Mesangial cell (primary cell): ENCODE measurements around the gene VKORC1. TPM values are rescaled to one million over a fixed set of nuclear protein-coding genes. Genes with fewer than 3 reads are reported as not detected.

Experiments used
- total RNA-seq: library from RNA; depleted of rRNA; stranded (reverse); fragments of >200 nt; gene quantifications from 2 replicates; pipeline ENCODE4 v1.2.3, GENCODE V29; 2015

Gene VKORC1
- total RNA-seq = 217 and 229 TPM in 2 replicates

GRCh38 chr16:31094424-31095120 lies at the start of gene VKORC1:
Gene VKORC1 (minus strand): TSS chr16:31094797. CDS start chr16:31094729, 68 bp downstream.

DNA sequence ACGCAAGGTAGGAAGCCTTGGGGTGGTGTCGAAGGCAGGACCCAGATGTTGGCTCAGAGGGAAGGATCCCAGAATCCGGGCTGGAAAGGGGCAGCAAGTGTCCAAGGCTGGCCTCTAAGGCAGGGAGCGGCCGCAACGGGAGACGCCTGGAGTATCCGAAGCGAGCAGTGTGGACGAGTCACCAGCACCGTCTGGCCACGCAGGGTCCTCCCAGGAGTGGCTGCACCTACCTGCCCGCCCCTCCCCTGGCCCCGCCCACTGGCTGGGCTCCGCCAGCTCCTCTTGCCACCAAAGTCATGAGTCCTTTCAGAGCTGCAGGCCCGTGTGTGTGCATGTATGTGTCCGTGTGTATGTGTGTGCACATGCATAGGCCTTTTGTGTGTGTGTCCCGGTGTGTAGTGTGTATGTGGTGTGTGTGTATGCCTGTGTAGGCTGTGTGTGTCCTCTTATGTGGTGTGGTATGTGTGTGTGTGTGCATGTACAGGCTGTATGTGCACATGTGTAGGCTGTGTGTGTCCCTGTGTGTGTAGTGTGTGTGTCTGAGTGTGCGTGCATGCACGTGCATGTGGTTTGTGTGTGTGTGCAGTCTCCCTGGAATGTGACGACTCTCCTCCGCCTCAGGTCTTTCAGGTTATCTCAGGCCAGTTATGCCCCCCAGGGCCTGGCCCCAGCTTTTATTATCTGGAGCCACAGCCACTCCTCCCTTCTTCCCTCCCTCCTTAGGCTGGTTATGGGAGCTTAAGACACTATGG lies 41.1 kb upstream of the VKORC1 start, which contains the start of gene PRSS8:
Gene PRSS8, minus strand, starts transcription at position 193 of the 752 bp plus-strand sequence. CDS start 229 bp downstream, outside the sequence.

DNA sequence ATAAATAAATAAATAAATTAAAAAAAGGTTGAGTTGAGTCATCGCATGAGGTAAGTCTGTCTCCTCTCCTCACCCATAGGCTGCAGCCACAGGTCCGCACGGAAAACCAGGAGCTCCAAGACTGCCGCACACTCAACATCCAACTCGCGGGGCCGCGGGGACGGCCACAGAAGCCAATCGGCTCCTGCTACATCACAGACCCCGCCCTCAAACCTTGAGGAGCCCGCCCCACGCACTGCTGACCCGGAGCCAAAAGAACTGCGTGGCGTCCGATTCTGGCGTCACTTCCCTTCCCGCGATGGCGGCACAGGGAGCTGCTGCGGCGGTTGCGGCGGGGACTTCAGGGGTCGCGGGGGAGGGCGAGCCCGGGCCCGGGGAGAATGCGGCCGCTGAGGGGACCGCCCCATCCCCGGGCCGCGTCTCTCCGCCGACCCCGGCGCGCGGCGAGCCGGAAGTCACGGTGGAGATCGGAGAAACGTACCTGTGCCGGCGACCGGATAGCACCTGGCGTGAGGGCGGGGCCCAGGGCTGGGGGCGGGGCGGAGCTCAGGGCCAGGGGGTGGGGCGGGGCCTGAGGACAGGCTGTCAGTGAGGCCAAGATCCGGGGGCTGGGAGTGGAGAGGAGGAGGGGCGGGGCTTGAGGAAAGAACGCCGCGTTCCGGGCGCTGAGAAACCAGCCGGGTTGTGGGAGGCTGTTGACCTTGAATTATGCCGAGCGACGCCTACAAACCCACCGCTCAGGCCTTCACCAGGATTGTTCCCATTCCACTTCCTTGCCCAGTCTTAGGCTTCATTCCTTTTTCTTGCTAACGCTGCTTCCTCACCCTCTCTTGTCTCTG lies 23.0 kb upstream of the VKORC1 start, which contains the start of gene KAT8:
Gene KAT8, plus strand, starts transcription at position 281 of the 839 bp plus-strand sequence. Its CDS starts 18 bp downstream, at position 299.

GRCh38 chr16:31108035-31108793 lies 13.6 kb upstream of the VKORC1 start, which contains the start of gene BCKDK:
Gene BCKDK (plus strand): TSS chr16:31108386. CDS start chr16:31109224, 838 bp downstream.

DNA sequence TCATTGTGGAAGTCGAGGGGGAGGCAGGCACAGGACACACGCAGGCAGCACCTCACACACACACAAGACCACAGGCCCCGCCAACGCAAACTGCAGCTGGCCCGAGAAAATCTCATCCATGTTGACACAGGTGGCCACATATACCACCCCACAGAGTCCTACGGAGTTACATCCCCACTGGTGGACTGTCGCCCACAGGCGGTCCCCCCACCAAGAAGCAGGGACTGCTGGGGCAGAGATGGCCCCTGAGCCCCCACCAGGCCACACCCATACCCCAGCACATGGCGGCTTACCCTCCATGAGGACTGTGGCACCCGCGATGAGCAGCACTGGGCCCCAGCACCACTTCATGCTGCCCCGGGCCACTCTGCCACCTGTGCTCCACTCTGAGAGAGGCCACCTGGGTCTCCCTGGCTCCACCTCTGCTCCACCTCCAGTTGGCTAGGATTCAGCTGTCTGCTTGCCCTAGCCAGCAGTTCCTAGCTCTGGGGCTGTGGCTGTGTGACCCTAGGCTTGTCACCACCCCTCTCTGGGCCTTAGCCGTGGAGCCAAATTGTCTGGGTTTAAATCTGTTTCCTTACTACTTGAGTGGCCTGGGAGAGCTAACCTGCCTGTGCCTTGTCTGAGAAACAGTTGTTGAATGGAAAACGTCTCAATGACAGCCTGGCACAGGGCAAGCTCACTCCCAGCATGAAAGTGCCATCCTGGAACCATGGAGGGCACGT lies 6.0 kb downstream of the VKORC1 start, which contains the start of gene PRSS53:
Gene PRSS53, minus strand, starts transcription at position 485 of the 725 bp plus-strand sequence. Its CDS starts 134 bp downstream, at position 351.

DNA sequence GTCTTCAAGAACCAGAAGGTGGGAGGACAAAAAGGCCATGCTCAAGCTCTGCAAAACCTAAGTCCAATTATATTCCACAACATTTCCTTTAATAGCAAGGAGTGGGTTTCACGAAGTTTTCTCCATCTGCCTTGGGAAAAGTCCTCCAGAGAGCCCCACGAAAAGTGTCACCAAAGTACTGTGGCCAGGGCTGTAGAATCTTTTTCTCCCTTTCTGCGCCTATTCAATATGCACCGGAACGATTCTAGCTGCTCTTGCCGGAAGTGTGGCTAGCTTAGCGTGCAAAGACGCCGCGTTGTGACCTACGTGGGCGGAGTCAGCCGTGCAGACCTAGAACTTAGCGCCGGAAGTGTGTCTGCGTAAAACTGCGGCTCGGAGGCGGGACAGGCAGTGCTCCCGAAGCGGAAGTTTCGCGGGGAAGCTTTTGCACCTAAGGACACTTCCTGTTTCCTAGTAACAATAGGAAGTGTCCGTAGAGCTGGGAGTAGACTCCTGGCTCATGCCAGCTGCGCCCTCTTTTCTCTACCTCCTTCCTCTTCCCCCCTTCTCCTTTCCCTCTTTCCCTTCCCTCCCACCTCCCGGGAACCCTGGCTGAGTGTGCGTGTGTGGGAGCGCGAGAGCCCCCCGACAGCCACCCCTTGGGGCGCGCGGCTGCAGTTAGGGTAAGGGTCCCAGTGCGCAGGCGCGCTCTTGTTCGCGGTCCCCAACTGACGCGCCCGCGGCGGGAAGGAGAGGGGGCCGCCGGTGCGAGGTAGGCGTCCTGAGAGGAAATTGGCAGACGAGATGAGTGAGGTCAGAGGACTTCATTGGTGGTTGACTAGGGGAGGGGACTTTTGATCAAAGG lies 20.4 kb downstream of the VKORC1 start, which contains the start of the genes ZNF646 and ZNF668:
Gene ZNF646, plus strand, starts transcription at position 453 of the 844 bp plus-strand sequence. CDS start 1,903 bp downstream, outside the sequence.
Gene ZNF668, minus strand, starts transcription at position 271 of the 844 bp plus-strand sequence. CDS start 9,781 bp downstream, outside the sequence.

Other genes with a start within 250 kb of the VKORC1 start
- gene BCL7C, start 200.7 kb downstream of the VKORC1 start, total RNA-seq = 60.0 and 62.7 TPM in 2 replicates
- 2.8 and 6.8 TPM in 2 replicates for gene CTF1, start 198.2 kb downstream of the VKORC1 start, total RNA-seq
- 31.8 and 37.6 TPM in 2 replicates for gene FBXL19, start 171.2 kb downstream of the VKORC1 start, total RNA-seq
- gene ORAI3, start 145.7 kb downstream of the VKORC1 start, total RNA-seq = 24.4 and 95.3 TPM in 2 replicates
- 6.5 and 8.0 TPM in 2 replicates for gene SETD1A, start 137.0 kb downstream of the VKORC1 start, total RNA-seq
- gene HSD3B7, start 109.6 kb downstream of the VKORC1 start, total RNA-seq = 11.2 and 64.7 TPM in 2 replicates
- 0.63 and 0.65 TPM in 2 replicates for gene STX1B, start 84.2 kb downstream of the VKORC1 start, total RNA-seq
- gene STX4, start 61.2 kb downstream of the VKORC1 start, total RNA-seq = 20.9 and 23.1 TPM in 2 replicates
- 13.4 and 14.2 TPM in 2 replicates for gene ZNF668, start 20.6 kb downstream of the VKORC1 start, total RNA-seq
- 12.7 and 22.7 TPM in 2 replicates for gene ZNF646, start 20.4 kb downstream of the VKORC1 start, total RNA-seq
- 0.81 and 1.6 TPM in 2 replicates for gene PRSS53, start 5.9 kb downstream of the VKORC1 start, total RNA-seq
- 88.5 and 103 TPM in 2 replicates for gene BCKDK, start 13.6 kb upstream of the VKORC1 start, total RNA-seq
- 31.8 and 47.4 TPM in 2 replicates for gene KAT8, start 22.9 kb upstream of the VKORC1 start, total RNA-seq
- gene PRSS8, start 40.9 kb upstream of the VKORC1 start, total RNA-seq = 2.6 and 13.1 TPM in 2 replicates
- gene PRSS36, start 55.3 kb upstream of the VKORC1 start, total RNA-seq = 1.1 and 7.9 TPM in 2 replicates
- 43.7 and 78.9 TPM in 2 replicates for gene FUS, start 85.3 kb upstream of the VKORC1 start, total RNA-seq
- 37.3 and 88.6 TPM in 2 replicates for gene PYCARD, start 108.0 kb upstream of the VKORC1 start, total RNA-seq
- gene TRIM72, start 119.3 kb upstream of the VKORC1 start, total RNA-seq = not detected in 2 replicates
- gene PYDC1, start 122.3 kb upstream of the VKORC1 start, total RNA-seq = not detected in 2 replicates
- gene ITGAM, start 165.2 kb upstream of the VKORC1 start, total RNA-seq = 2.1 TPM in 1 of 2 replicates, not detected in the other